ENCODE data around the gene KLHL5. TPM values are rescaled to one million over a fixed set of nuclear protein-coding genes. Genes with fewer than 3 reads are reported as not detected.

KLHL5 gene
- total RNA-seq, 1 experiment from 2014 or later = 128 TPM

DNA sequence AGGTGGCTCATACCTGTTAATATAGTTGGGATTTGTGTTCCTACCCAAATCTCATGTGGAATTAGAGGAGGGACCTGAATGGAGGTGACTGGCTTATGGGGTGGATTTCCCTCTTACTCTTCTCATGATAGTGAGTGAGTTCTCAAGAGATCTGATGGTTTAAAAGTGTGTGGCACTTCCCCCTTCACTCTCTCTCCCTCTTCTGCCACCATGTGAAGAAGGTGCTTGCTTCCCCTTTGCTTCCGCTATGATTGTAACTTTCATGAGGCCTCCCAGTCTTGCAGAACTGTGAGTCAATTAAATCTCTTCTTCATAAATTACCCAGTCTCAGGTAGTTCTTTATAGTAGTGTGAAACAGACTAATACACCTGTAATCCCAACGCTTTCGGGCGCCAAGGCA lies 92.0 kb downstream of the KLHL5 start:
- DNase-seq (ENCODE audit: low read depth, low spot score) (no peak), ATAC-seq (no peak)
- Histone ChIP-seq H3K27ac (ENCODE audit: low read length) (no peak overlapping the region), H3K27me3 (ENCODE audit: control insufficient read depth, insufficient read depth, low read length) (no peaks in the 10 kb centered on the region), H3K36me3 (ENCODE audit: control insufficient read depth, insufficient read depth, low read length) (no peaks in the 10 kb centered on the region), H3K9me3 (ENCODE audit: control insufficient read depth, insufficient read depth, low read depth, low read length) (no peaks in the 10 kb centered on the region), H3K4me3 (ENCODE audit: low read depth in 2 of 2, low read length in 2 of 2) (no peak overlapping the region), H3K4me1 (ENCODE audit: control insufficient read depth, insufficient read depth, low read length) (no peaks in the 10 kb centered on the region)
- in situ Hi-C loops (cut with HindIII; ENCODE audit: low pct_unique_long_range_greater_than_20kb, low sequenced_read_pairs) = no loop called here
- POLR2A ChIA-PET = no interaction called here
- BruUV-seq (replicated peaks) = no TSS peak
- TF ChIP-seq, protein P1, sequence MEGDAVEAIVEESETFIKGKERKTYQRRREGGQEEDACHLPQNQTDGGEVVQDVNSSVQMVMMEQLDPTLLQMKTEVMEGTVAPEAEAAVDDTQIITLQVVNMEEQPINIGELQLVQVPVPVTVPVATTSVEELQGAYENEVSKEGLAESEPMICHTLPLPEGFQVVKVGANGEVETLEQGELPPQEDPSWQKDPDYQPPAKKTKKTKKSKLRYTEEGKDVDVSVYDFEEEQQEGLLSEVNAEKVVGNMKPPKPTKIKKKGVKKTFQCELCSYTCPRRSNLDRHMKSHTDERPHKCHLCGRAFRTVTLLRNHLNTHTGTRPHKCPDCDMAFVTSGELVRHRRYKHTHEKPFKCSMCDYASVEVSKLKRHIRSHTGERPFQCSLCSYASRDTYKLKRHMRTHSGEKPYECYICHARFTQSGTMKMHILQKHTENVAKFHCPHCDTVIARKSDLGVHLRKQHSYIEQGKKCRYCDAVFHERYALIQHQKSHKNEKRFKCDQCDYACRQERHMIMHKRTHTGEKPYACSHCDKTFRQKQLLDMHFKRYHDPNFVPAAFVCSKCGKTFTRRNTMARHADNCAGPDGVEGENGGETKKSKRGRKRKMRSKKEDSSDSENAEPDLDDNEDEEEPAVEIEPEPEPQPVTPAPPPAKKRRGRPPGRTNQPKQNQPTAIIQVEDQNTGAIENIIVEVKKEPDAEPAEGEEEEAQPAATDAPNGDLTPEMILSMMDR (IDR thresholded peaks at IDR 0.05) = no peak
- TF ChIP-seq SIN3A (IDR thresholded peaks at IDR 0.05; ENCODE audit: borderline replicate concordance, insufficient read depth, low read depth, low read length) (no peak), POLR2AphosphoS5 (IDR thresholded peaks at IDR 0.05; ENCODE audit: low read depth, low read length) (no peak), TCF7L2 (IDR thresholded peaks at IDR 0.05; ENCODE audit: low read depth, low read length) (no peak)
- TF ChIP-seq, protein P2, sequence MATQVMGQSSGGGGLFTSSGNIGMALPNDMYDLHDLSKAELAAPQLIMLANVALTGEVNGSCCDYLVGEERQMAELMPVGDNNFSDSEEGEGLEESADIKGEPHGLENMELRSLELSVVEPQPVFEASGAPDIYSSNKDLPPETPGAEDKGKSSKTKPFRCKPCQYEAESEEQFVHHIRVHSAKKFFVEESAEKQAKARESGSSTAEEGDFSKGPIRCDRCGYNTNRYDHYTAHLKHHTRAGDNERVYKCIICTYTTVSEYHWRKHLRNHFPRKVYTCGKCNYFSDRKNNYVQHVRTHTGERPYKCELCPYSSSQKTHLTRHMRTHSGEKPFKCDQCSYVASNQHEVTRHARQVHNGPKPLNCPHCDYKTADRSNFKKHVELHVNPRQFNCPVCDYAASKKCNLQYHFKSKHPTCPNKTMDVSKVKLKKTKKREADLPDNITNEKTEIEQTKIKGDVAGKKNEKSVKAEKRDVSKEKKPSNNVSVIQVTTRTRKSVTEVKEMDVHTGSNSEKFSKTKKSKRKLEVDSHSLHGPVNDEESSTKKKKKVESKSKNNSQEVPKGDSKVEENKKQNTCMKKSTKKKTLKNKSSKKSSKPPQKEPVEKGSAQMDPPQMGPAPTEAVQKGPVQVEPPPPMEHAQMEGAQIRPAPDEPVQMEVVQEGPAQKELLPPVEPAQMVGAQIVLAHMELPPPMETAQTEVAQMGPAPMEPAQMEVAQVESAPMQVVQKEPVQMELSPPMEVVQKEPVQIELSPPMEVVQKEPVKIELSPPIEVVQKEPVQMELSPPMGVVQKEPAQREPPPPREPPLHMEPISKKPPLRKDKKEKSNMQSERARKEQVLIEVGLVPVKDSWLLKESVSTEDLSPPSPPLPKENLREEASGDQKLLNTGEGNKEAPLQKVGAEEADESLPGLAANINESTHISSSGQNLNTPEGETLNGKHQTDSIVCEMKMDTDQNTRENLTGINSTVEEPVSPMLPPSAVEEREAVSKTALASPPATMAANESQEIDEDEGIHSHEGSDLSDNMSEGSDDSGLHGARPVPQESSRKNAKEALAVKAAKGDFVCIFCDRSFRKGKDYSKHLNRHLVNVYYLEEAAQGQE (IDR thresholded peaks at IDR 0.05; ENCODE audit: insufficient read depth in 1 of 2, low read depth in 2 of 2, low read length in 1 of 2) = no peak
- CTCF ChIA-PET = no interaction called here
- intact Hi-C loops (cut with micrococcal nuclease; ENCODE audit: unreplicated experiment) = loop anchor here (10.0 kb wide), 1 partner anchor 379 kb away; no protein-coding TSS in a partner anchor

DNA sequence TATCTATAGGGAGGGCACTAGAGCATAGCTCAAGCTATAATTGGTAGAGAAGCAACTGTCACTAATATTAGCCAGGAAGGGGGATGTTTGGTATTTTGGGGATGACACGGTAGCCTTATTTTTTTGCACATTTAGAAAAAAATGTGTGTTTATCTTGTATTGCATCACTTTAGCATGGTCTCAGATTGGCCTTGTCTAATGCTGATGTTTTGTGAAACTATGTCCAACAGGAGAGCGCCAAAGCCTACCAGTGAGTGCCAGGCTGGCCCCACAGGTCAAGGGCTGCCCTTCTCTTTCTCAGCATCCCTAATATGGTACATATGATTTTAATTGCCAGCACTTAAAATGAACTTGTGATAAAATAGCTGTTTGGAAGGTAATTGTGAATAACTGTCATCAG lies 95.5 kb downstream of the KLHL5 start:
- no peak overlapping the region for H3K4me3 ChIP-seq (ENCODE audit: low read depth in 2 of 2, low read length in 2 of 2)
- BruUV-seq (replicated peaks) = no TSS peak
- H3K4me1 ChIP-seq (ENCODE audit: control insufficient read depth, insufficient read depth, low read length) = no peaks in the 10 kb centered on the region
- H3K27ac ChIP-seq (ENCODE audit: low read length) = no peak overlapping the region
- in situ Hi-C loops (cut with HindIII; ENCODE audit: low pct_unique_long_range_greater_than_20kb, low sequenced_read_pairs) = no loop called here
- H3K27me3 ChIP-seq (ENCODE audit: control insufficient read depth, insufficient read depth, low read length) = no peaks in the 10 kb centered on the region
- intact Hi-C loops (cut with micrococcal nuclease; ENCODE audit: unreplicated experiment) = loop anchor here (10.0 kb wide), 1 partner anchor 383 kb away; no protein-coding TSS in a partner anchor
- DNase-seq (ENCODE audit: low read depth, low spot score) (no peak), ATAC-seq (no peak)
- ChIA-PET POLR2A (no interaction called here), CTCF (no interaction called here)
- TF ChIP-seq, protein P1 (IDR thresholded peaks at IDR 0.05) = no peak
- no peak for TF ChIP-seq TCF7L2 (IDR thresholded peaks at IDR 0.05; ENCODE audit: low read depth, low read length)
- TF ChIP-seq POLR2AphosphoS5 (IDR thresholded peaks at IDR 0.05; ENCODE audit: low read depth, low read length) = no peak
- no peak for TF ChIP-seq SIN3A (IDR thresholded peaks at IDR 0.05; ENCODE audit: borderline replicate concordance, insufficient read depth, low read depth, low read length)
- TF ChIP-seq, protein P2 (IDR thresholded peaks at IDR 0.05; ENCODE audit: insufficient read depth in 1 of 2, low read depth in 2 of 2, low read length in 1 of 2) = no peak
- no peaks in the 10 kb centered on the region for H3K36me3 ChIP-seq (ENCODE audit: control insufficient read depth, insufficient read depth, low read length)
- H3K9me3 ChIP-seq (ENCODE audit: control insufficient read depth, insufficient read depth, low read depth, low read length) = no peaks in the 10 kb centered on the region

Data from Panc1 (cell line).